Measurements from ENCODE around the gene CADM1. TPM values are rescaled to one million over a fixed set of nuclear protein-coding genes. Genes with fewer than 3 reads are reported as not detected.

The CADM1 gene
- total and polyA plus RNA-seq, 8 donors: 0.58 to 29.7 (median 5.3) TPM

- H3K9me3 ChIP-seq: no peaks in the 10 kb centered on the region
- DNase-seq: no peak
- H3K36me3 ChIP-seq: no peaks in the 10 kb centered on the region
- no peaks in the 10 kb centered on the region for H3K4me1 ChIP-seq
- H3K27me3 ChIP-seq: no peaks in the 10 kb centered on the region
- TF ChIP-seq POLR2A (IDR thresholded peaks at IDR 0.05) (no peak), CTCF (IDR thresholded peaks at IDR 0.05) (no peak), POLR2AphosphoS5 (IDR thresholded peaks at IDR 0.05) (no peak), EP300 (IDR thresholded peaks at IDR 0.05) (no peak)
- WGBS, 5 donors: 79 to 87% (median 82%) methylated on average over 7 of the region's 7 CpGs
- intact Hi-C loops (cut with DNase I; ENCODE audit: low total_unique reads): no loop called here
- H3K27ac ChIP-seq: no peak overlapping the region
- no peak overlapping the region for H3K4me3 ChIP-seq
Observed at GRCh38 chr11:115437902-115438575, 66.2 kb downstream of the CADM1 start.

GRCh38 chr11:115430345-115430744, 73.9 kb downstream of the CADM1 start:
- H3K36me3 ChIP-seq: no peaks in the 10 kb centered on the region
- H3K27me3 ChIP-seq: no peaks in the 10 kb centered on the region
- intact Hi-C loops (cut with DNase I; ENCODE audit: low total_unique reads): no loop called here
- 88 to 98% (median 95%) methylated on average over 1 of the region's 1 CpG for WGBS, 5 donors
- TF ChIP-seq POLR2A (IDR thresholded peaks at IDR 0.05) (no peak), EP300 (IDR thresholded peaks at IDR 0.05) (no peak), CTCF (IDR thresholded peaks at IDR 0.05) (no peak), POLR2AphosphoS5 (IDR thresholded peaks at IDR 0.05) (no peak)
- H3K4me3 ChIP-seq: no peak overlapping the region
- no peaks in the 10 kb centered on the region for H3K9me3 ChIP-seq
- DNase-seq: no peak
- no peak overlapping the region for H3K27ac ChIP-seq
- no peaks in the 10 kb centered on the region for H3K4me1 ChIP-seq

- Histone ChIP-seq H3K4me3 (no peak overlapping the region), H3K4me1 (no peaks in the 10 kb centered on the region), H3K27me3 (no peaks in the 10 kb centered on the region), H3K36me3 (no peaks in the 10 kb centered on the region), H3K27ac (no peak overlapping the region), H3K9me3 (no peaks in the 10 kb centered on the region)
- no peak for DNase-seq
- intact Hi-C loops (cut with DNase I; ENCODE audit: low total_unique reads): no loop called here
- TF ChIP-seq POLR2A (IDR thresholded peaks at IDR 0.05) (no peak), EP300 (IDR thresholded peaks at IDR 0.05) (no peak), POLR2AphosphoS5 (IDR thresholded peaks at IDR 0.05) (no peak), CTCF (IDR thresholded peaks at IDR 0.05) (no peak)
Observed at GRCh38 chr11:115428306-115428705, 75.9 kb downstream of the CADM1 start.

- H3K27ac ChIP-seq: no peak overlapping the region
- TF ChIP-seq CTCF (IDR thresholded peaks at IDR 0.05) (no peak), EP300 (IDR thresholded peaks at IDR 0.05) (no peak), POLR2A (IDR thresholded peaks at IDR 0.05) (no peak), POLR2AphosphoS5 (IDR thresholded peaks at IDR 0.05) (no peak)
- peaks cover 0 to 6% (median 1%) of the 10 kb centered on the region in 4 donors for H3K4me1 ChIP-seq
- WGBS, 5 donors: 88 to 92% (median 88%) methylated on average over 7 of the region's 7 CpGs
- no peak overlapping the region for H3K4me3 ChIP-seq
- no peaks in the 10 kb centered on the region for H3K9me3 ChIP-seq
- no peaks in the 10 kb centered on the region for H3K36me3 ChIP-seq
- DNase-seq: no peak
- H3K27me3 ChIP-seq: no peaks in the 10 kb centered on the region
- intact Hi-C loops (cut with DNase I; ENCODE audit: low total_unique reads): no loop called here
Observed at GRCh38 chr11:115425816-115426215, 78.4 kb downstream of the CADM1 start.

All from stomach (tissue), 9 donors.